ENCODE results near the gene CCDC63. TPM values are rescaled to one million over a fixed set of nuclear protein-coding genes. Genes with fewer than 3 reads are reported as not detected.

CCDC63 gene
- total and polyA plus RNA-seq, 9 of the 15 experiments (the other 6 are each of a cell fraction or from before 2014, with no cell fraction given) = not detected

DNA sequence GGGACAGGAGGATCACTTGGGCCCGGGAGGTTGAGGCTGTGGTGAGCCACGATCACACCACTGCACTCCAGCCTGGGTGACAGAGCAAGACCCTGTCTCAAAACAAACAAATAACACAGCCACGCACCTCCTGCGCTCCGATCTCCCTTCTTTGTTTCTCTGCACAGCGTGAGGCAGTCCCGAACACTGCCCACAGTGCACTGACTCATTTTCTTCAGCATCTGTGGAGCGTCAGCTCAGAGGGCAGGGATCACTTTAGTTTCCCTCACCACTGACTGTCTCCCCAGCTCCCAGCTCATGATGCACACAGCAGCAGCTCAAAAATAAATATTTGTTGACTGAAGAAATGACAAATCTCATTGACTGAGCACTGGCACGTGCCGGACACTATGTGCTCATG is 74.5 kb downstream of the CCDC63 start:
- H3K27me3 ChIP-seq (ENCODE audit: control insufficient read depth in 2 of 2, insufficient read depth in 2 of 2, low read length in 2 of 2) = peaks cover 12 to 54% of the 10 kb centered on the region in 2 experiments; a peak in 4 of 5 replicates
- no peaks in the 10 kb centered on the region for H3K79me2 ChIP-seq (ENCODE audit: control insufficient read depth, insufficient read depth, low read length)
- no peaks in the 10 kb centered on the region for H3K4me1 ChIP-seq (replicated peaks in 1 of 2; ENCODE audit: control insufficient read depth in 2 of 2, insufficient read depth in 2 of 2, low read length in 2 of 2)
- H4K20me1 ChIP-seq (replicated peaks; ENCODE audit: control insufficient read depth, insufficient read depth, low read length) = no peaks in the 10 kb centered on the region
- no peak overlapping the region for H2AFZ ChIP-seq (ENCODE audit: low read depth, low read length)
- no TSS peak for BruUV-seq (replicated peaks)
- H3K27ac ChIP-seq (ENCODE audit: extremely low read depth, low read depth, low read length) = no peak overlapping the region
- CTCF ChIA-PET (ENCODE audit: low intra/inter-chr PET ratio) = interaction anchor here (0.6 kb wide), 1 partner anchor 363 kb away, joined by 4 read pairs; no protein-coding TSS in a partner anchor
- TF ChIP-seq RB1 (IDR thresholded peaks at IDR 0.05; ENCODE audit: low read depth) = no peak
- no peak for TF ChIP-seq ATF3 (IDR thresholded peaks at IDR 0.05)
- TF ChIP-seq ATF3 (CRISPR knock-in tag; conservative IDR thresholded peaks at IDR 0.05) = no peak
- TF ChIP-seq MAFF (IDR thresholded peaks at IDR 0.05; ENCODE audit: low read length) = no peak
- TF ChIP-seq TEAD1 (CRISPR knock-in tag; IDR thresholded peaks at IDR 0.05) = no peak
- TF ChIP-seq PPARD (CRISPR knock-in tag; IDR thresholded peaks at IDR 0.05) = no peak
- no peak for TF ChIP-seq ATF1 (CRISPR knock-in tag; IDR thresholded peaks at IDR 0.05)
- TF ChIP-seq ATF1 (tag; IDR thresholded peaks at IDR 0.05) = no peak
- TF ChIP-seq BCLAF1 (IDR thresholded peaks at IDR 0.05; ENCODE audit: borderline replicate concordance in 1 of 2, control insufficient read depth in 1 of 2, low read depth in 2 of 2, low read length in 1 of 2) = no peak
- TF ChIP-seq RAD21 (CRISPR knock-in tag; conservative IDR thresholded peaks at IDR 0.05 in 1 of 2, IDR thresholded peaks at IDR 0.05 in 1 of 2) = no peak
- TF ChIP-seq NCOA2 (IDR thresholded peaks at IDR 0.05; ENCODE audit: partially characterized antibody in 2 of 2) = no peak
- TF ChIP-seq TAF1 (IDR thresholded peaks at IDR 0.05; ENCODE audit: control insufficient read depth, extremely low read depth, insufficient read depth, low read length, severe bottlenecking) = no peak
- no peak for TF ChIP-seq OTX1 (CRISPR knock-in tag; IDR thresholded peaks at IDR 0.05)
- no peak for TF ChIP-seq NR1H2 (CRISPR knock-in tag; IDR thresholded peaks at IDR 0.05)
- TF ChIP-seq SNRNP70 (optimal IDR thresholded peaks at IDR 0.05; ENCODE audit: low read depth, low read length) = no peak
- no peak for TF ChIP-seq NR2C1 (IDR thresholded peaks at IDR 0.05)
- no peak for TF ChIP-seq NR2C1 (tag; IDR thresholded peaks at IDR 0.05)
- TF ChIP-seq GTF2A2 (tag; IDR thresholded peaks at IDR 0.05) = no peak
- no peak for TF ChIP-seq SAP30 (IDR thresholded peaks at IDR 0.05; ENCODE audit: borderline replicate concordance, insufficient read depth, low read depth, low read length, poor library complexity, severe bottlenecking)
- intact Hi-C loops (cut with micrococcal nuclease) (no loop called here), in situ Hi-C loops (cut with MboI) (no loop called here)
- FAIRE-seq (no peak), DNase-seq (ENCODE audit: extremely low read depth in 1 of 4, low spot score in 3 of 4) (no peak), ATAC-seq (no peak)
- H3K4me3 ChIP-seq = no peak overlapping the region
- no peak overlapping the region for H3K4me2 ChIP-seq (ENCODE audit: insufficient read depth, low read length)
- no peak overlapping the region for H3K9ac ChIP-seq (ENCODE audit: insufficient read depth in 1 of 2, low read depth in 2 of 2, low read length in 2 of 2)
- POLR2A ChIA-PET = interaction anchor here (0.6 kb wide), 1 partner anchor 265 kb away, joined by 3 read pairs; no protein-coding TSS in a partner anchor
- no peaks in the 10 kb centered on the region for H3K36me3 ChIP-seq (ENCODE audit: control insufficient read depth, insufficient read depth, low read length)
- H3K9me3 ChIP-seq (replicated peaks; ENCODE audit: control insufficient read depth, insufficient read depth, low read depth, low read length) = no peaks in the 10 kb centered on the region
- 3% methylated on average over 10 of the region's 10 CpGs for WGBS (ENCODE audit: insufficient coverage, low coverage, missing lambda C conversion rate)
- H3K9me1 ChIP-seq (ENCODE audit: control insufficient read depth, insufficient read depth, low read length) = no peaks in the 10 kb centered on the region

Measured in K562 (cell line).